ENCODE data around the gene MXD1.

MXD1 gene

DNA sequence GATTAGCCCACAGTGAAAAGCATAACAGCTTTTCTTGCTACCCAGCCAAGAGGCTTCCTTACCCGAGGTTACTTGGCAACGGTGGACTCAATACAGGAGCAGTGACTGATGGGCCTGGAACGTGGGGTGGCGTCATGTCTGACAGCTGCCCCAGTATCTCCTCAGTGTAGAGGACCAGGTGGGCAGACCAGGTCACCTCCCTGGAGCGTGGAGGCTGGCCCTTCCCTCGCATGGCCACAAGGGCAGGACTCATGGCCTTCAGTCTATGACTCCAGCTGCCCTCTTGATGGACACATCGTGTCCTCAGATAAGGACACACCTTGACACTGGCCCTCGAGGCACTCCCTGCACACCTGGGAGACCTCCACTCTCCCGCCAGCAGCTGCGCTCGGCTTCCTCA lies 40.1 kb downstream of the MXD1 start:
- DNase-seq = no peak

DNA sequence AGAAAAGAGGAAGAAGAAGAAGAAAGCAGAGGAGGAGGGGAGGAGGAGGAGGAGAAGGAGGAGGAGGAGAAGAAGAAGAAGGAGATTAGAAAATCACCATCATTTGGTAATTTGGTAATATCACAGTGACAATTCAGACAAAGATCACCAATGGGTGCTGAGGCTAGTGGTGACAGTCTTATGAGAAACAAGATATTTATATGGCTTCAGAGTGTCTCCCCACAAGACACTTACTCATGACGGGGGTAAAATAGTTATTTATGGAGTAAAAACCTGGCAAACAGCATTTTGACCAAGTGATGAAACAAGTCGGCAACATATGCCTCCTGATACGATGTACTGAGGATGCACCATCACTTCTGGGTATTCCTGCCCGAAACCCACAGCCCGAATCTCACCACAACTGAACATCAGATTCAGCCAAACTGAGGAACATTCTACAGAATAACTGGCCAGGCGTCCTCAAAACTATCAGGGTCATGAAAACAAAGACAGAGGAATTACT lies 41.6 kb downstream of the MXD1 start:
- no peak for DNase-seq

DNA sequence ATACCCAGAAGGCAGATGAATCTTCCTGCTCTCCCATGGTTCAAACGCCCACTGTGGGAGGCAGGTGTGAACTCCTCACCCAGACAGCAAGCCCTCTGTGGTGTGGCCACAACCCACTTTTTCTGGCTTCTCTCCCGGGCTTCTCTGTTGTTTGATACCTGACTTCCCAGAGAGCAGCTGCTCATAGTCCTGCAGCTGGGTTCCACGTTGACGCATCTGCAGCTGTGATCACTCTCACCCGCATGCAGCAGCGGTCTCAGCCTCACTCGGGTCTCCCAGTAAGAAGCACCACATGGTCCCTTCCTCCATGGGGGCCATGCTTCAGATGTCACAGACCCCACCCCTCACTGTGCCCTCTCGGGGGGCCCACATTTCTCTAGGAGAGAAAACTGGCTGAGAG lies 43.1 kb downstream of the MXD1 start:
- no peak for DNase-seq

DNA sequence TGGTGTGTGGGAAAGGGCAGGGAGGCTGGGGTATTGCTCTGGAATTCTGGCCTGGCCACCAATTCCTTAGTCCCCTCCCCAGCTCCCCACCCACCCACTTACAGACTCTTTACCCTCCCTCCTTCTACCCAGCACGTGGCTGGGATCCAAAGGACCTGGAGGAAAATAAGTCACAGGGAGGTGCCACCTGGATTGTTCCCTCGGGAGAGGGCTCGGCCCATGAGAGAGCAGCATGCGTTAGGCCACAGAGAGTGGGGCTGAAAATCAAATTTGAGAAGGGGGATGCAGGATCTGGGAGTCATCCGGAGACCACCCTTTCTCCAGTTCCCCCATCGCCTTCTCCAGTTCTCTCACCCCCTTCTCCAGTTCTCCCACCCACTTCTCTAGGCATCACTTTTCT lies 43.6 kb downstream of the MXD1 start:
- DNase-seq = no peak

DNA sequence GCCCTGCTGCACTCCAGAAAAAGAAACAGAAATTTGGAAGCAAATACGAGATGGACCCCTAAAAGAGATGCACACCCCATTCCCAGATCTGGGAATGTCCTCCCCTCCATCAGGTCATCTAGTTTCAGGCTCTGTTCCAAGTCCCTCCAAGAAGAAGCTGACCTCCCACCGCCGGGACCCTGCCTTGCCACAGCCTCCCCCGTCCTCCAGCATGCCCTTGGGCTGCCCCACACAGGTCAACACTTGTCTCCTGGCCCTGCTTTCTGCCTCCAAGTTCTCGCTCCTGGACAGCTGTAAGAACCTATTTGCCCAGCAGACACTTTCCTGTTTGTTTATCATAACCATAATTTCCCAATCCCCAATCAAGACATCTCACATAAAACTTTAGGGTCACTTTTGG lies 44.5 kb downstream of the MXD1 start:
- no peak for DNase-seq

DNA sequence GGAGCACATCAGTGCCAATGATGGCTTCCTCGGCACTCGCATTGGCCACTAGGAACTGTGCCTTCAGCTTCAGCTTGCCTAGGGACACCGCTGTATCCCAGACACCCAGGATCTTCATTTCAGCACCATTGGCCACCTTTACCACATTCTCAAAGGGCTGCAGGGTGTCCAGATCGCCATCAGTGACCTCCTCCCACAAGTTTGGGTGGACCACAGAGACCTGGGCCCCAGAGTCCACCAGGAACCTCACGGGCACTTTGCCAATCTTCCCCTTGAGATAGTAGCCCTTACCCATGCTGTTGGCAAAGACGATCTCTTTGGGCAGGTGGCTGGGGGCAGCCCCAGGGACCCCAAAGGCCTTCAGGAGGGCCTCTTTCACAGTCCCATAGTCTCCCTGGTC lies 45.9 kb downstream of the MXD1 start:
- DNase-seq = no peak

DNA sequence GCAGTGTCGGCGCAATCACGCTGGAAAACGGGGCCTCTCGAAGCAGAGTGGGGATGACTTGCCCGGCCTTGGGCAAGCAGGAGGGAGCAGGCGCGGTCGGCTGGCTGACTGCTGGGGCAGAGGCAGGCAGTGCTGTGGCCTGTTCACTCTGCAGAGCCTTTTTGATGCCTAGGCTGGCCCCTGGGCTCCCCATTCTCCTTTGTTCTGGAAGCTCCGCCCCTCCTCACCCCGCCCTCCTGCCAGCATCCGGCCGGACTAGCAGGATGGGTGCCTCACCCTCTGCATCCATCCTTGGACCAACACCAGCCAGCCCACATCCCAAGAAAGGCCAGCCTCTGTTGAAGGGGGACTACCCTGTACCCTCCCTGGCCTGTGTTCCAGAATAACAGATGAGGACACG lies 46.6 kb downstream of the MXD1 start, which contains the start of gene ASPRV1:
Gene ASPRV1 (minus strand): TSS at position 136 of the 400 bp plus-strand sequence. CDS start 195 bp downstream, outside the sequence.
- DNase-seq = no peak

DNA sequence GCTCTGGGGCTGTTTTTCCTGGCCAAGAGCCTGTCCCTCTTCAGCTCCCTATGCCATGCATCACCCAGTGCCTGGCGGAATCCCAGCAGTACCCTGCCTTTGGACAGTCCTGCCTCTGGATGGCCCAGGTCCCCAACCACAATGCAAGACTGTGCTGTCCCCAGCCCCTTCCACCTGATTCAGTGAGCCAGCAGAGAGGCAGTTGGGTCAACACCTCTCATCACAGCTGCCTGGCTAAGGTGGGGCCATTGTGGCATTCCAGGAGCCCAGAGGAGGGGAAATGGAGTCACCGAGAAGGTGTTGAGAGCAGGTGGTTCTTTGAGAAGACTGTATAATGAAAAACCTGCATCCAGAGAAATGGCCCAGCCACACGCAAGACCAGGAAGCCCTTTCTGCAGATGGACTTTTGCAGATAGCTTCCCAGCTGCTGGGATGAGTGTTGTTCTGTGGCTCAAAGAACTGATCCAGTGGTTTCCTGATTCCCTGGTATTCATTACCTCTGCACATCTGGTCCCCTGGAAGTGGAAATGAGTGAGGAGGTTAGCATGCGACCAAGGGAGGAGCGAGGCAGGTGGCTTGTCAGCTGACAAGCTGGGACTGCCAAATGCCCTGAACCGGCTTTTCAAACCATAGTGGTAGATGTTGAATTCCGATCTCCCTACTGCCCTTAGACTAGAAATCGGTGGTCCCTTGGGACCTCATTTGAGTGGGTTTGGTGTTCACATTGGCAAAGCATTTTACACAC lies 48.2 kb downstream of the MXD1 start:
- DNase-seq = no peak

DNA sequence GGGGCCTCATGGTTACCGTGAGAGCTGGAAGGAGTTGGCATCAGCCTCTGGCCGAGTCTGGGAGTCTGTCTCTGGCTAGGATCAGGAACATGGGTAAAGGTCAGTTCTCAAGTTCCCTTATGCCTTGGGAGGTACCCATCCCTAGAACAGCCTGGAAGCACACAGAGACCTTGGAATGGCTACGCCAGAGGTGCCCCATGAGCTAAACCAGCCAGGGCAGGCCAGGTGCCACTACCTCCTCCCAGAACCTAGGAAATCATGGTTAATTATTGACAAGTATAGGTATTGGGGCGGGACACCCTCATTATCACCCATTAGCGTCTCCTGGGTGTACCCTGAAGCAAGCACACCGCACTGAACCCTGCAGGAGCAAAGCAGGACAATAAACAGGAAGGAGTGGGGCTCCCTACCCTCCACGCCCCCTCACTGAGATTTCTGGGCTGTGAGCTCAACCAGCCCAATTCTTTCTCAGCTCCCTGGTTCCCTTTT lies 49.5 kb downstream of the MXD1 start:
- no peak for DNase-seq

DNA sequence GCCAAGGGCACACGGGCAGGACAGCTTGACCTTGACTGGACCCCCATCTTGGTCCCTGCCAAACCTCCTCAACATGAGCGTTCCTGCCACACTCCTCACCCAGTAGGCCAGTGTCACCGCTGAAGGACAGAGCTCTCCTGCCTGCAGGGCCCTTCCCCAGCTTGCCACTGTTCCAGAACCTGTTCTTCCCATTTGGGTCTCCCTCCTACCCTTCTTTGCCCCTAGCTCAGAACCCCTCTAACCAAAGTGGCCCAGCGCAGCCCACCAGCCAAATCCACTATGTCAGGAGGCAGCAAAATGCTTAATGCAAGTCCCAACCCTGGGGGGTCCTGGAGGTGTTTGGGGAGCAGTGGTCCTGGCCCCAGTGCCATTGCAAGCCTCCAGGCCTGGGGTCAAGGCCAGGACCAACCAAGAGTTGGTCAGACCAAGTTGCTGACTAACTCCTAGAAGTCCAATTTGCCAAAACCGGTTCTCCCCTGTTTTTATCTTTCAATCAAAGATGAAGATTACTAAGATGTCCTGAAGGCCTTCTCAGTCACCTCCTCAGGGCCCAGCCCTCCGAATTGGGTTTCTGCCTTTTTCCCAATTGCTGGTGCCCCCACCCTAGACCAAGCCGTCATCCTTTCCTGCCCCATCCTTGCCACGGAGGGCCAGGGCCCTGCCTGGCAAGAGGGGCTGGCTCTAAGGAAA lies 51.0 kb downstream of the MXD1 start:
- DNase-seq = no peak

DNA sequence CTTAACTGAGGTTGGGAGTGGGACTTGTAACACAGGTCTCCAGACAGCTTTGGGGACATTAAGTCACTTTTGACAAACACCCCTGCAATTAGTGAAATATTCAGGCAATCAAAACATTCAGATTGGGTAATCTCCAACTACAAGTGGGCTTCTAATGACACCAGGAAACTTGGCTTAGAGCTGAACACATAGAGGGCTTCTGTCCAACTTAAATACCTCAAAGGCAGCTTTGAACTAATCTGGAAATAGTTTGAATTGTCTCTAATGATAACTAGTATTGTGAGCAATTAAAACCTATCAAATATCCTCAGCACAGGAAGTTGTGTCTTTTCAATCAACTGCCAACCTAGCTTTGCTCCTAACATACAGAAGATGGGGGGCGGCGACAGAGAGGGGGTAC lies 51.6 kb downstream of the MXD1 start:
- DNase-seq = no peak

DNA sequence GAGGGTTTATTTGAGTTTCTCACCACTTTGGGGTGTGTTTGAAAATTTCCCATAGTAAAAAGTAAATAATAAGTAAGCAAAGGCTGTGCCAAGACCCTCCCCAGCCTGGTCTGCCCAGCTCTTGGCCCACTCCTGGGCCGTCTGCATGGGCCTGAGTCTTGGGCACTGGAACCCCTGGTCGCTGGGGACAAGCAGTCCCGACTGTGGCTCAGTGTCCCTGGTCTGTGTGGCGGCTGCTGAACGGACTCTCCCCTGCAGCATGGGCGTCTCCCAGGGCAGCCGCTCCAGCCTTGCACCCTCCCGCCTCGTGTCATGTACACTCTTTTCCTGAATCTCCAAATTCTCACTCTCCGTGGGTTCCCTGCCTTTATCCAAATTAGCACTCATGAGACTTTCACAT lies 53.7 kb downstream of the MXD1 start:
- no peak for DNase-seq

DNA sequence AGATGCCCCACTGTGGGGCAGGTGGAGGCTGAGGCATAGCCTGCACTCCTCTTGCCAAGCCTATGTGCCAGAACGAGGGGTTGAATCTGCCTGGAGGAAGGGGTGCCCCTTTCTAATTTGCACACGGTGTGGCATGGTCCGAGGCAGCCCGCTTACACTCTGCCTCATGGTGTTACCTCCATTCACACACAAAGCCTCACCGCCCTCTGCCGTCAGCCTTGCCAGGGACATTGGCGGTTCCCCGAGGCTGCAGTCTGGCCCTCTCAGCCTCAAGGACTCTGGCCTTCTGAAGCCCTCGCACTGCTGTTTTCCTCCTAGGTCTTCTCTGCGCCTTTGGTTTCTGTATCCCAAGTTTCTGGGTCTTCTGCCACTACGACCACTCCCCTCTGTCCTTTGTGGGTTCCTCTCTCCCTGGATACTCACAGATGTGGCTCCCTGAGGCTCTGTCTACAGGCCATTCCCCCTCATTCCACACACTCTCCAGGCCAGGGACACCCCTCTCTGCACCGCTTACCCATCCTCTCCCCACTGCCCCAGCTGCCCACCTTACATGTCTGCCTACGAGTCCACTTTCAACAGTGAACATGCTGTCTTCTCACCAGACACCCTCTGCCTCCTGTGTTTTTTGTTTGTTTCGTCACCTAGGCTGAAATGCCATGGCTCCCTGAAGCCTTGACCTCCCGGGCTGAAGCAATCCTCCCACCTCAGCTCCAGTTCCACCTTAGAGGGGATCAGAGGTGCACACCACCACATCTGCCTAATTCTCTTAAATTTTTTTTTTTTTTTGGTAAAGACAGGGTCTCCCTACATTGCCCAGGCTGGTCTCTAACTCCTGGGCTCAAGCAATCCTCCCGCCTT lies 54.4 kb downstream of the MXD1 start:
- DNase-seq = no peak

DNA sequence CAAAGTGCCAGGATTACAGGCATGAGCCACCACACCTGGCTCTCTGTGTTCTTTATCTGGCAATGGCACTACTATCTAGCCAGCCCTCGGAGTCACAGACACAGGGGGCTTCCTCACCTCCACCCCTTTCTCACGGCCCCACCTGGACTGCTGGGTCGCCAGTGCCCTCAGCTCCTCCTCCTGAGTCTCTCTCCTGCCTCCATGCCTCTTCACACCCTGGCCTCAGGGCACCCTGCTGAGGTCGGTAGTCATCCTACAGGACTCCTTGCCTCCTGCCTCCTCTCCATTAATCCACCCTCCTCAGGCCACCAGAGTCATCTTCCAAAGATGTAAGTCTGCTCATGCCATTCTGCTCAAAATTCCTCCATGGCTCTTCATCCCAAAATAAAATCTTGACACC lies 55.1 kb downstream of the MXD1 start:
- DNase-seq = no peak

DNA sequence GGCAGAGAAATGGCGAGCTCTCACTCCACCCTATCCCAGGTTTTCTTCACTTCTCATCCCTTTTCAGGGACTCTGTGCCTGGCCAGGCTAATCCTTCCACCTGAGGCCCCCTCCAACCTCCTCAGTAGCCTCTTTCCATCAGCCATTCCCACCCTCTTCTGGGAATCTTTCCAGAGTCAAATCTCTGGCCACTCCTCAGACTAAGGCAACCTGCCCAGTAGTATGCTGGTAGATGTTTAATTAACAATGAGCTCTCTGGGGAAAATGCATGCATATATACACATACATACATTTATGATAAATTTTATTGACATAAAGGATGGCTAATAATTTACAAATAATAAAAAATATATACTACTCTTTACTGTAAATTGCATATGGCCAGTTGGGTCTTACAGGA lies 57.9 kb downstream of the MXD1 start:
- DNase-seq = no peak

DNA sequence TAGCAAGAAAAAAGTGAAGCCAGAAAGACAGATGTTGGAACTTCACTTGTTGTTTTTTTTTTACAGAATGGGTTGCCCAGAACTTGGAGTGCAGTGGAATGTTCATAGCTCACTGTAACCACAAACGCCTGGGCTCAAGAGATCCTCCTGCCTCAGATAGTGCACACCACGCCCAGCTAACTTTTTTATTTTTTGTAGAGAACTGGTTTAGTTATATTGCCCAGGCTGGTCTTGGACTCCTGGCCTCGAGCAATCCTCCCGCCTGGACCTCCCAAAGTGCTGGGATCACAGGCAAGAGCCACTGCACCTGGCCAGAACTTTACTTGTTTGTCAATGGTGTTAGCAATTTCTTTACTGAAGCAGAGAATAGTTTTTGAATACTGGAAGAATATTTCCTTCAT lies 58.4 kb downstream of the MXD1 start:
- no peak for DNase-seq

DNA sequence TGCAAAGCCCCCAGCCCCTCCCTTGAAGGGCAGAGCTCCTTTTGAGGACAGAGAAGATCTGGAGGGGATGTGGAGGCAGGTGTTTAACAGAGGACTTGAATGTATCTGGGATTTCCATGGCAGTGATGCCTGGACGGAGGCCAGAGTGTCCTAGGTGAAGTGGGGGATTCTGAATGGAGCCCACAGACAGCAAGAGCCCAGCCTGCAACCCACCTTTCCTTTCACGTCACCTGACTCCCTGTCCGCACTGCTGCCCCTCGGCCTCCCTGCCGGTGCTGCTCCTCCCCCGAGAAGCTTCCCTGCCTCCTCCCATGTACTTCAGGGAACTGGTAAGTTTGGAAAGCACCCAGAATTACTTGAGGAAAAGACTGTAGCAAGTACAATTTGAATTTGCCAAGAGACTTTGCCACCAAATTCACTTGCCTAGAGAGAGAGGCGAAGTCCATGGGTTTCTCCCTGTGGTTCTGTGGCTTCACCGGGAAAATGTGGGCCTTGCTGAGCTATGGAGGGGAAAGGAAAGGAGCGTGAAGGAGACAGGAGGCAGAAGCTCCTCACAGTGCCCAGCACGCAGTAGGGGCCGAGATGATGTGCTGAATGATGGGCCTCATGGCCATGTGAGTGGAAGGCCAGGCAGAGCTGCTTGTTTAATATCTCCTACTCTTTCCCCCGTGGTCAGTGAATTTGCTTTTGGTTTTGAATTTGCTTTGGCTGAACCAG lies 60.4 kb downstream of the MXD1 start:
- no peak for DNase-seq

DNA sequence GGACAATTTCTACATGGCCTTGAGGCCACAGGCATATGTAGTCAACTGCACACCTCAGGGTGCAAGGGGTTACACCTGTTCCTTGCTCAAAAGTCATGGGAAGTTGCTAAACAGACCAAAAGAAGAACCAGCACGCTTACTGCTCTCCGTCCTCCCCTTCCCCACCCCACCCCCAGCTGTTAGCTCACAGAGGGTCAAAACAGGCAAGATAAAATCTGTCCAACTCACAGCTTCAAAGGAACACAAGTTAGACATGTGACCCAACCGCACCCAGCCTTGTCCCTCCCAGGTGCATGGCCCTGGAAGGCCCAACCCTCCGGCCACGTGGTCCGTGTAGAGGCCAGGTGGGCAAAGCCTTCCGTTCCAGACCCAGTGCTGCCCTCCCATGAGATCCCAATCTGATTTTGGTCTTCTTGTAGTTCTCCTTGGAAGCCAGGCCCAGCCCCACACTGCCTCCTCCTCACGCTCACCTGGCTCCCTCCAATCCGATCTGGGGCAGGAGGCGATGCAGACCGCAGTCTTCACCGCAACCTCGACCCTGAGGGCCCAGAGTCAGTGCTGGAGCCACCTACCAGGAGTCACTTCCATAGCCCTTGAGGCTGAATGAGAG lies 61.0 kb downstream of the MXD1 start:
- no peak for DNase-seq

DNA sequence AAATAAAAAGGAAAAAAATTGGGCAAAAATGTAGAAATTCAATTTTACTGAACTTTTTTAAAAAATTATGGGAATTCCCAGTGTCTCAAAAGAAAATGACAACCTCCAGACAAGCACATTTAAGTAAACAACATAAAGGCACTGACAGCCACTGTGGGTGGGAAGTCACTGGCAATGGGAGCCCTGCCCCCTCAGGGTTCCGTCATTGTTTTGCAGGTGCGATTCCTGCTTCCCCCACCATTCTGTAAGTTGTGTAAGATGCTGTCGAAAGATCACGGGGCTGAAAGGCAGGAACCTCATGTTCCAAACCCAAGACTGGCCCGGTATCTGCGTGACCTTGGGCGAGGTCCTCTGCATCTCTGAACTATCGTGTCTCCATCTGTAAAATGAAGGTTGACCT lies 62.3 kb downstream of the MXD1 start:
- no peak for DNase-seq

DNA sequence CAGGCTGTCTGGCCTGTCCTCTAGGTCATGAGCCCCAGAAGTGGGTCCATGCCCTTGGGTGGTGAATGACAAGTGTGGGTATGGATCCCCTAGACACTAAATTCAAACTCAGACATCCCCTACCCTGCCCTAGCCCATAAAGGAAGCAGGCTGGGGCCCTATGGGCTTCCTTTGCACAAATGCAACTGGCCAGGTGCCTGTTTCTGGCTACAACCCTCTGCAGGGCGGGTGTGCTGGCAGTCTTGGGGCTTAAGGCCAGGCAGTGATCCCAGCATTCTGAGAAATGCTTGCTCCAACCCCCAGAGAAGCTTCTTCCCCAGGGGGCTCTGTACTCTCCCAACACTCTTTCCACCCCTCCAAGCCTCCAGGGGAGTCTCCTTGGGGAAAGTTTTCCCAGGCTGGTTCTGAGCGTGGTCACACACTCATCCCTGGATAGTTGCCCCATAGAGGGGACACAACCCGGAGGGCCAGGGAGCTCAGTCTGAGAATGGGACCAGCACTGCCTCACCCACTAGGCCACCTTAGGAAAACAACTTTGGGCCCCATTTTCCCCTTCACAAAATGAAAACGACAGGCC lies 63.1 kb downstream of the MXD1 start:
- DNase-seq = no peak

DNA sequence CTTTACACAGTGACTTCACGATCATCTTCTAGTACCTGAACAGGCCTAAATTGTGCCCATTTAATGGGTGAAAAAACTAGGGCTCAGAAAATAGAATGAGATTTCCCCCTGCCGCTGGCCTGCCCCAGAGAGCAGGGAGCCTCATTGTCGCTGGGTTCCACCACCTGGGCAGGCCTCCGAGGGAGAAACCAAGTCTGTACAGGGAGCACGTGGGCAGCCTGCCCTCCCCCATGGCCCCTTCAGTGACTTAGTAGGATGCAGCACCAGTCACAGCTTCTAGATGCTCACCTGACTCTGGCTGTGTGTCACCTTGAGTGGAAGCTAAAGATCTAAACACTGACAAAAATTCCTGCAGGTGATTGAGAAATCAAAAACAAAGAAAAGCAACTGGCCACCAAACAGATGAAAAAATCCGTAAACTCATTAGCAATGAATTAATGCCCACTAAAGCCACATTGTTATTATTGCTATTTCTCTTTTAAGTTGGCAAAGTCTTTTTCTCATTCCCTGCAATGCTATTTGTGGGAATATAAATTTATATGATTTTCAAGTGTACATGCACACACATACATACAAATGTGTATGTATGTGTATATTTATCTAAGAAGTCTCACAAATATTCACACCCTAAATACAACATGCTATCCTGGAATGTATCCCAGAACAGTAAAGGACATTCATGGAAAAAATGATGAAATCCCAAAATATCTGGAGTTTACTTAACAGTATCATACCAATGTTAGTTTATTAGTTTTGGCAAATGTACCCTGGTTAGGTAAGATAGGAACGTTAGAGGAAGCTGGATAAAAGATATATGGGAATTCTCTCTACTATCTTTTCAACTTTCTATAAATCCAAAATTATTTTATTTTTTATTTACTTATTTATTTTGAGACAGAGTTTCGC lies 65.2 kb downstream of the MXD1 start:
- no peak for DNase-seq
